ENCODE data around the gene AKAP11.

DNA sequence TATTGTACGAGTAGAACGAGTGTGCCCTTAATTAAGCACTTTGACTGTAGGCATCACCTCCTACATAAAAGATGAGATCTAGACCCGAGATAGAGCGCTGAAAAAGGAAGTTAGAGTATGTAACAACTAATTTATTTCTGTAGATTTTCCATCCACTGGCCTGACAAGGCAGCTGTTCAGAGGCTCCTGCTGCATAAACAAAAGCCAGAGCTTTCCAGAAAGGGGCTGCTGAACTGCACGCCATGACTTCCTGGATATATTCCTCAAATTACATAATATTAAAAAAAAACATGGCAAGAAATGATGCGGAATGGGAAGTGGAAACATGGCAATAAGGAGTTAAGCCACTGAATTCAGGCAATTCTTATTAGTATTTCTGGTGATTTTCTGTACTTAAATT, 89.7 kb downstream of the AKAP11 start:
- no peak for TF ChIP-seq CTCF (IDR thresholded peaks at IDR 0.05)
- TF ChIP-seq POLR2A (IDR thresholded peaks at IDR 0.05) = no peak

Data from lower leg skin (tissue), 3 donors.